ENCODE results near the gene ST6GALNAC6.
"Not testable (repeated sequence)": the region's sequence is repeated elsewhere in the genome, so short reads cannot be mapped to it uniquely, and the experiment has no call there.

Gene ST6GALNAC6

GRCh38 chr9:127871531-127871930 is 27.9 kb downstream of the ST6GALNAC6 start:
- DNase-seq, result no peak

DNA sequence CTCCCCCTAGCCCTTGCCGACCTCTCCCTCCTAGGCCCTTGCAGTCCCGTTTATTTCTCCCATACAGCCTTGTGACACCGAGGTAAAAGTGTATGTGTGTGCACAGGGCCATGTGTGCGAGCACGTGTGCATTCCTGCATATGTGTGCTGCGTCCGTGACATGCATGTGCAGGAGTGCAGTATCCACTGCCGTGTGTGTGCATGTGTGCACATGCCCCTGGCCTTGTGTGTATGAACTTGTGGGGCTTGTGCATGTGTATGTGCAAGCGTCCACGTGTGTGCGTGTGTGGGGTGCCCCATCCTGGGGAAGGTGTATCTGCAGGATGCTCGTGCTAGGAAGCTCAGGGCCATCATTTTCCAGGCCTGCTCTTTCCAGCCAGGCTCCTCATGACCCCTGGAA is 28.5 kb downstream of the ST6GALNAC6 start:
- no peak for DNase-seq

GRCh38 chr9:127870153-127870491 is 29.3 kb downstream of the ST6GALNAC6 start:
- DNase-seq, result not testable (repeated sequence)

DNA sequence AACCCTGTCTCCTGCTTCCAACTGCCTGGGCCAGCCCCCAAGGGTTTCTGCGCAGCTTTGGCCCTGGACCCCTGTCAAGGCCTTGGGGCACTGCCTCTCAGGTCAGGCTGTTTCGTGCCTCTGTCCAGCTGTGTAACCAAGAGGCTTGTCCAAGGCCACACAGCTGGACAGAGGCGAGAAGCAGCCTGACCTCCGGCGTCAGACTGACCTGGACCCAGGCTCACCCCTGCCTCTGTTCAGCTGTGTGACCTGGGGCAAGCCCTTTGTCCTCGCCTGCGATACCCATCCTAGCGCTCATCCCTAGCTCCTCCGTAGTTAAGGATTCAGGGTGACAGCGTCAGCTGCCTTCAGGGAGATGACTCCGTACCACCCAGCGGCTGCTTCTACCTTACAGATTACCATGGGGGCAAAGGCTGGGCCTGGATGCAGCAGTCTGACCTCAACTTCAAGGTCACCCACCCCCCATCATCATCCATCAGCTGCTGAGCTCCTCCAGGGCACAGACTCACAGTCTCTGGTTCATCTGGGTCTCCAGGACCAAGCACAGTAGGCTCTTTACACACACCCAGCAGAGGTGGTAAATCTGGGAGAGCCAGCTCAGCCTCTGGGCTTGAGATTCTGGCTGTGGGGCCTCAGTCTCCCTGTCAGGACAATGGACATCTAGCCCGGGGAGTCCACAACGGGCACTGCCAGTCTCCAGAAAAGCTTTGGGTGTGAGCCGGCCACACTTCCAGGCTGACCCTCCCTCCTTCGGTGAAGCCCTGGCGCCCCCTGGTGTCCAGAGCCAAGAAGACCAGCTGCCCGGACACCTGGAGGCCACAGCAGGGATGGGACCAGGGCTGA is 29.9 kb downstream of the ST6GALNAC6 start:
- peak; percentile 86 for DNase-seq

DNA sequence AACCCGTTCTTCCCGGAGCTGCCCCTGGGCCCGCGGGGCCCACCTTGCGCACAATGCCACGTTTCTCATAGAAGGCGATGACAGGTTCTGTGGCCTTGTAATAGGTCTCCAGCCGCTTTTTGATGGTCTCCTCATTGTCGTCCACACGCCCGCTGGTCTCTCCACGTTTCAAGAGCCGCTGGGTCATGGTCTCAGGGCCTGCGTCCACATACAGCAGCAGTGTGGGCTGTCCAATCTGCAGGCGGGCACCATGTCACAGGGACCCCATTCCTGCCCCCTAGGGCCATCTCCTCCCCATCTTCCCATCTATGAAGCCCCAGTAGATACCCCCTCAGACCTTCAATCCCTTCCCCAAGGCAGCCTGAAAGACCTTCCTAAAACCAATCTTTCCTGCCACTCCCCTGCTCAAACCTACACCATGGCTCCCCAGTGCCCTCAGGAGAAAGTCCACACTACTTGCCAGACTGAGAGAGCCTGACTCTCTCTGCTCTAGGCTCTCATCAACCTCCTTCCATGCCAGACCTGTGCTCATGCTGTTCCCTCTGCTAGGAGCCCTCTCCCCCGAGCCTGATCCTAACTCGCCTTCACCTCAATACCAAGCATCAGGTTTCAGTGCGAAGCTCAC is 31.0 kb downstream of the ST6GALNAC6 start:
- no peak for DNase-seq

- DNase-seq, result peak; percentile 33
Measured at GRCh38 chr9:127867356-127868277, 31.8 kb downstream of the ST6GALNAC6 start.

DNA sequence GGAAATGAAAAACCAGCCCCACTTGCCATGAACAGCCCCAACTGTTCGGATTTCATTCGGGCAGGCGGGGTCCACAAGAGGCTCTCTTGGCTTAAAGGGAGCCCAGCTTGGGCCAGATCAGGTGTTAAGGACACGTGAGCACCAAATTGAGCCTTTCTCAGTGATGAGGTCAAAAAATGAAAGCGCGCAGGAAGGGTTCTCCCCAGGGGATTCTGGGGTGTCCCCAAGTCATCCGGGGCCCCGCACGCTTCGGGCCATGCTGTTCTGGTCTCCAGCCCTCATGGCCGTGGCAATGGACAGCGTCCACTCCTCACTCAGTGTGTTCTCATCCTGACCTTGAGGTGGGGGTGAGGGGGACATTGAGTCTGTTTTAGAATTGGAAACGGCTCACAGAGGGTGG is 32.9 kb downstream of the ST6GALNAC6 start:
- DNase-seq, result no peak

DNA sequence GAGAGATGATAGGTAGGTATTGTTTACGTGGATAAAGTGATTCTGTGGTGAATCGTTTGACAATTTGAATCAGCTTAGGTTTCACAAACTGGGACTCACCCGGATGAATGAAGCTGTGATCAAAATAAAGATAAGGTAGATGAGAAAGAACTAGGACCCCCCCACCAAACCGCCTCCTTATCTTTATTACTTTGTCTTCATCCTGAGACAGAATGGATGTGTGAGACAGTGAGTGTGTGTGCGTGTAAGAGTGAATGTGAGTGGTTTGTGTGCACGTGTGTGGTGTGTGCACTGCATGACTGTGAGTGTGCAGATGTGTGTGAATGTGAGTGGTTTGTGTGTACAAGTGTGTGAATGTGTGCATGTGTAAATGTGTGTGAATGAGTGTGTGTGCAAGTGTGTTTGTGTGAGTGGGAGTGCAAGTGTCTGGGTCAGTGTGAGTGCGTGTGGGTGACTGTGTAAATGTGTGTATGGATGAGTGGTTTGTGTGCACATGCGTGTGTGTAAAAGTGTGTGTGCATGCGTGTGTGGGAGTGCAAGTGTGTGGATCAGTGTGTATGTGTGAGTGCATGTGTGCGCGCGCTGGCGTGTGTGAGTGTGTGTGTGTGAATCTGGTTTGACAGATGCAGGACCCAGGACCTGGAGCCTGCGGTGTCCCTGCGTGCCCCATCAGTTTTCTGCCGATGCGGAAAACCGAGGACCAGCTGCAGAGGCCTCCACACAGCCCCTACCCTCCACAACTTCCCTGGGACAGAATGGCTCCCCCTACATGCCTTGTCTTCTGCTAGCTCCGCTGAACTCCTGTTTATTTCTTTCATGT is 33.5 kb downstream of the ST6GALNAC6 start:
- no peak for DNase-seq

GRCh38 chr9:127863191-127863621 is 36.2 kb downstream of the ST6GALNAC6 start:
- no peak for DNase-seq

DNA sequence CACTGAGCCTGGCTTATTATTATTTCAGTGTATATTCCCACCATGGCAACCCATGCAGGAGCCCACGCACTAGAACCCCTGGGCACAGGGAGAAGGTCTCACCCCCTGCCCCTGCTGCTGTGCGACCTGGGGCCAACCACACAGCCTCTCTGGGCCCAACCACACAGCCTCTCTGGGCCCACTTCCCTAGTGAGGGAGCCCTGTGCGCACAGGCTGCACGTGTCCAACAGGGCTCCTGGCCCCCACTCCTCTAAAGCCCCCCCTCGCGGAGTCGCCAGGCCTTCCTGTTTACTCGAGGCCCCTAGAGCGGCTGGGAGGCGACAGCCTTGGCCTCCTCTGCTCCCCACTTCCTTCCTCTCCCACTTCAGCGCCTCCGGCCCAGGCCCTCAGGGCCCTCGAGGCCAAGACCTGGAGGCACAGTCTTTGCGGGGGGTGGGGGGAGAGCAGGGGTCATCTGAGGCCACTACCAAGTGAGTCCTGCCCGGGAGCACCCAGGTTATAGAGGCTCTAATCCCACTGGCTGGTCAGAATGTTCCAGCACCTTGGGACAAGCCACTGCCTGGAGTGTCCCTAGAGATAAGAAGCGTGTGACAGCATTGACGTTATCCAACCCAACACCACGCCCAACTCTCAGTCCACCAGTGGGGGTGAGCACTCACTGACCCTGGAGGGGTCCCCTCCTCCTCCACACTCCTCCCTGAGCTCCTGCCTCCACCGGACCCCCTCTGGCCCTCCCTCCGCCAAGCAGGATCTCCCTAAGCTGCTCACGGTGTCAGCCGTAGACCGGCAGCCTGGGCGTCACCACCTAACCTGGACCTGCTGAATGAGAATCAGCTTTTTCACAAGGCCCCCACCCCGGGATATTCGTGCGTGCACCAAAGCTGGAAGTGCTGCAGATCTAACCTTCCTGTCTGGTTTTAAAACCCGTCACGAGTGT is 37.1 kb downstream of the ST6GALNAC6 start:
- peak; percentile 67 for DNase-seq

DNA sequence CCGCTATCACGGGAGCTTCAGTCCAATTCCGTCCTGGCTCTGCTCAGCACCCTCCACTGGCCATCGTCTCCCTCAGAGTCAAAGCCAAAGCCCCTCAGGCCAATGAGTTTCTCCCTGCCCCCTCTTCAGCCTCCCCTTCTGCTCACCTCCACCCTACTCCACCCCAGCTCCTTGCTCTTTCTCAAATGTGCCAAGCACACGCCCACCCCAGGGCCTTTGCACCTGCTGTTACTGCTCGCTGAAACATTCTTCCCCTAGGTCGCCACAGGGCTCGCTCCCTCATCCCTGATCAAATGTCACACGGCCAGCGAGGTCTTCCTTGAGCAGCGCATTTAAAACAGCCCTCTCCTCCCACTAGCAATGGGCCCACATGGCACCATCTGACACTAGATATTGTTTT is 38.6 kb downstream of the ST6GALNAC6 start:
- no peak for DNase-seq

GRCh38 chr9:127860260-127860659 is 39.1 kb downstream of the ST6GALNAC6 start:
- DNase-seq, result no peak

GRCh38 chr9:127858041-127858512 is 41.3 kb downstream of the ST6GALNAC6 start:
- DNase-seq, result no peak

DNA sequence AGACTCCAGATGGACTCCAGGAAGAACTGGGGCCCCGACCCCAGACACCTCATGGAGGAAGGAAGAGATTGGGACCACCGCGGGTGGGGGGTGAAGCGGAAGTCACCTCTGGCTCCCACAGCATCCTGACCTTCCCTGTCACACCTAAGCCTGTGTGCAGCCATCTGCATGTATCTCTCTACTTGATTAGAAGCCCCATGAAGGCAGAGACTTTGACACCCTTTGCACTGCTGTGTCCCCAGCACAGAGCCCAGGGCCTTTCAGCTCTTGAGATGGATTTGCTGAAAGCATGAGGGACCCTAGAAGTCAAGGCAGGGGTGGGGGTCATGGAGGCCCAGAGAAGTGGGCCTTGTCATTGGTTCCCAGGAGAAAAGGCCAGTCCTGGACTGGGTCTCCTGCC is 42.1 kb downstream of the ST6GALNAC6 start:
- no peak for DNase-seq

DNA sequence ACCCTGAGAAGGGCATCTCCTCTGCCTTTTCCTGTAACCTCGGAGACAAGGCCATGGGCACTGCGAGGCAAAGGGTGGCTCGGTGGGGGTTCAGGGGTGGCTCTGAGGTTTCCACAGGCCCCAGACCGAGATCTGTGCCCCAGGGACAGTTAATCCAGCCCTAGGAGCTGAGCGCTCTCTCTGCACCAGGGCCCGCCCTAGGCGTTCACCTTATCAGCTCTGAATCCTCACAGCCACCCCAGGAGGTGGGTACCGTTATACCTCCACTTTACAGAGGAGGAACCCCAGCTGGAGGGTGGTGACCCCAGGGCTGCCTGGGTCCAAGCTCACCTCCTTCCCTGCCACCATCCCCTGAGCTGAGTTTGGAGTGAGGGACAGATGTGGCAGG is 42.7 kb downstream of the ST6GALNAC6 start:
- no peak for DNase-seq

GRCh38 chr9:127856094-127856728 is 43.2 kb downstream of the ST6GALNAC6 start:
- no peak for DNase-seq

DNA sequence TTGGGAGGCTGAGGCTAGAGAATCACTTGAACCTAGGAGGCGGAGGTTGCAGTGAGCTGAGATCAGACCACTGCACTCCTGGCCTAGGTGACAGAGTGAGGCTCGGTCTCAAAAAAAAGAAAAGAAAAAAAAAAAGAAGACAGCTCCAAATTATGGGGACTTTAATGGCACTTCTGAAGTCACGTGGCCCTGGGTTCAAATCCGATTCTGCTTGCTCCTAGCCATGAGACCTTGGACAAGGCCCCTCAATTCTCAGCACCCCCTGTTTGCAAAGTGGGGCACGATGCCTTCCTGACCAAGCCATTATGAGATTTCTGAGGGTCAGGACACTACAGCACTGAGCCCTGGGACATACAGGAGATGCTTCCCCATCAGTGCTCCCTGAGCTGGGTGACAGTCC is 43.9 kb downstream of the ST6GALNAC6 start:
- no peak for DNase-seq

DNA sequence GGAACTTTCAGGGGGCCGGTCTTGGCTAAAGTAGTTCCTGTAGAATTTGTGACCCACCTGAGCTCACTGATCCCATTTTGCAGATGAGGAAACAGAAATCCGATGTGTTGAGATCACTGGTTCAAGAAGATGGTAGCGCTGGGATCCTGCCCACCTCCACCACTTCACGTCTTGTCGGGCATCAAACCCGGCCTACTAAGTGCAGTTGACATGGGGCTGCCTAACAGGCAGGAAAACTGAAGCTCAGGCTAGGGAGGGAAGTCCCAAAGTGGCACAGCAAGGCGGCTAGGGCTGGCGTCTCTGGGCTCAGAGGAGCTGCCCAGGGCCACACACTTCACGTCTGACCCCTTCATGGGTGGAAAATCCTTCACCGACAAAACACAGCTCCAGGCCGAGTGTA is 44.4 kb downstream of the ST6GALNAC6 start:
- no peak for DNase-seq

DNA sequence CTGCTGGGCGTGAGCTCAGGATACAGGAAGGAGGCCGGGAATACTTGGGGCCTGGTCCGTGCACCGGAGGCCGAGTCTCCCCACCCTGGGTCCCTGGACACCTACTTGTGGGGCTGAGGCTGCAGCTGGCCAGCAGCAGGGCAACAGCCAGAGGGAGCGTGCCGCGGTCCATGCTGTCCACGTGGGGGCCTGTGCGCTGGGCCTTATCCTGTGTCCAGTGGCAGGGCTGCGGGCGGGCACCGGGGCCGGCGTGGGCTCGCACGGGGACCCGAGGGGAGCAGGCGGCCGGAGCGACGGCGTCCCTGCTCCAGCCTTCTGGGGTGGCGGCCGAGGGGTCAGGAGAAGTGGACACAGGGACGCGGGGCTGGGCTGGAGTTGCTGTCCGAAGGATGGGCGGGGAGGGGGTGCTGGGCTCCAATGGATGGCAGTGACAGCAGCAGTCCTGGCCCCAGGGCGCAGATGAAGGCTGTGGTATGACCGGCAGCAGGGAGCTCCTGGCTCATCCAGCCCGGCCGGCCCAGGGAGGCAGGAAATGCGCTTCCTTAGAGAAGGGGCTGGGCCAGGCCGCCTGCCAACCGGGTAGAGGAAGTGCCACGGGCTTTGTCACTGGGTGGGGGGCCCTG is 45.1 kb downstream of the ST6GALNAC6 start, which contains the start of gene ENG:
Gene ENG, minus strand, starts transcription at position 475 of the 623 bp plus-strand sequence. Its CDS starts 303 bp downstream, at position 172.
- peak; percentile 79 for DNase-seq
